ENCODE results near the gene GCN1.

DNA sequence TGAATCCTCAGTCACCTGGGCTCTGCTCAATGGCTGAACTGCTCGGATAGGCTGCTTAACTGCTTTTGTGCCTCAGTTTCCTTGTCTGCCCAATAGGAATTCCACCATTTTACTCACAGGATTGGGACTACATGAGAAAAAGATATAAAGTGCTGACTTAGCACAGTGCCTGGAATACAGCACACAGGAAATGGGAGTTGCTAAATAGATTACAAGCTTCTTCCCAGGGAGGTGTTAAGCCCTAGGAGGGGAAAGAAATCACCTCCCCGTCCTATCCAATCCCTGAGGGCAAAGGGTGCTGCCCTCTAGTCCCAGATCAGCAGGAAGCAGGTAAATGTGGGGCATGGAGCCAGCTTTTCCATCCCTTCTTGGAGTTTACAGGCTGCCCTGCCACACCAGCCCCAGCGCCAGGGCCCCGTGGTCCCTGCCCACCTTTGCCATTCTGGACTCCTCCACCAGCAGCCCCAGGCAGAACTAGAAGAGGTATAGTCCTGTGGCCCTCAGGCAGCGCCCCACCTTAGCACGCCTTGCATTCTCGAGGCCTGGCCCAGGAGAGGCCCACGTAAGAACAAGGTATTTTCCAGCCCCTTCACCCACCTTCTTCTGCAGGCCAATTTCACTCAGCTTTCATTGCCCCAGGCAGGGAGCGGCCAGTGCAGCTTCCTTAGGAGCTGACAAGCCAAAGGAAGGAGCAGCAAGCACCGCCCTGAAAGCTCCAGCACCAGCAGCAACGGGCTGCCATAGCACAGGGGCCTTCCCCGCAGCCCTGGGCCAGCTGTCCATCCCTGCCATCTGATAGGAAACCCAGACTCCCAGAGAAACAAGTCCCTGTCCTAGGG lies 35.2 kb upstream of the GCN1 start:
- TF ChIP-seq CTCF (IDR thresholded peaks at IDR 0.05; ENCODE audit: insufficient read depth, low read depth, low read length) (no peak), EZH2 (IDR thresholded peaks at IDR 0.05; ENCODE audit: insufficient read depth, low read length) (no peak)
